ENCODE results near the gene FBXO31.

DNA sequence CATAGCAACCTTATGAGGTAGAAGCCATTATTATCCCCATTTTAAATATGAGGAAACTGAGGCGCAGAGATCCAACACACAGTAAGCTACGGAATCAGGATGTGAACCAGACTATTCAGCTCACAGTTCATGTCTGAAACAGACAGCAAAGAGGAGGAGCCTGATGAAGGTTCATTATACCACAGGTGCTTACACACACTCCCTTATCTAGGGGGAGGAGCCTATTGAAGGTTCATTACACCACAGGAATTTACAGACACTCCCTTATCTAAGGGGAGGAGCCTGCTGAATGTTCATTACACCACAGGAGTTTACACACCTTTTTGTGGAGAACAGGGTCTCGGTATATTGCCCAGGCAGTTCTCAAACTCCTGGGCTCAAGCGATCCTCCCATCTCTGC lies 88.3 kb downstream of the FBXO31 start:
- TF ChIP-seq CTCF (IDR thresholded peaks at IDR 0.05; ENCODE audit: poor library complexity, severe bottlenecking), result no peak
- no peak for TF ChIP-seq SMC3 (conservative IDR thresholded peaks at IDR 0.05; ENCODE audit: poor library complexity)
- TF ChIP-seq EZH2 (IDR thresholded peaks at IDR 0.05; ENCODE audit: borderline replicate concordance, insufficient read depth, low read length, poor library complexity, severe bottlenecking), result no peak
- TF ChIP-seq EP300 (conservative IDR thresholded peaks at IDR 0.05; ENCODE audit: poor library complexity, severe bottlenecking), result no peak
- TF ChIP-seq REST (IDR thresholded peaks at IDR 0.05; ENCODE audit: borderline replicate concordance), result no peak
- no peak for TF ChIP-seq POLR2AphosphoS5 (IDR thresholded peaks at IDR 0.05)
- TF ChIP-seq RAD21 (conservative IDR thresholded peaks at IDR 0.05), result no peak
- no peak for TF ChIP-seq TAF1 (IDR thresholded peaks at IDR 0.05; ENCODE audit: low read depth)
